ENCODE data around the gene MLEC. TPM values are rescaled to one million over a fixed set of nuclear protein-coding genes. Genes with fewer than 3 reads are reported as not detected.

The MLEC gene
- total and polyA plus RNA-seq, 8 donors = 168 to 209 (median 195) TPM

DNA sequence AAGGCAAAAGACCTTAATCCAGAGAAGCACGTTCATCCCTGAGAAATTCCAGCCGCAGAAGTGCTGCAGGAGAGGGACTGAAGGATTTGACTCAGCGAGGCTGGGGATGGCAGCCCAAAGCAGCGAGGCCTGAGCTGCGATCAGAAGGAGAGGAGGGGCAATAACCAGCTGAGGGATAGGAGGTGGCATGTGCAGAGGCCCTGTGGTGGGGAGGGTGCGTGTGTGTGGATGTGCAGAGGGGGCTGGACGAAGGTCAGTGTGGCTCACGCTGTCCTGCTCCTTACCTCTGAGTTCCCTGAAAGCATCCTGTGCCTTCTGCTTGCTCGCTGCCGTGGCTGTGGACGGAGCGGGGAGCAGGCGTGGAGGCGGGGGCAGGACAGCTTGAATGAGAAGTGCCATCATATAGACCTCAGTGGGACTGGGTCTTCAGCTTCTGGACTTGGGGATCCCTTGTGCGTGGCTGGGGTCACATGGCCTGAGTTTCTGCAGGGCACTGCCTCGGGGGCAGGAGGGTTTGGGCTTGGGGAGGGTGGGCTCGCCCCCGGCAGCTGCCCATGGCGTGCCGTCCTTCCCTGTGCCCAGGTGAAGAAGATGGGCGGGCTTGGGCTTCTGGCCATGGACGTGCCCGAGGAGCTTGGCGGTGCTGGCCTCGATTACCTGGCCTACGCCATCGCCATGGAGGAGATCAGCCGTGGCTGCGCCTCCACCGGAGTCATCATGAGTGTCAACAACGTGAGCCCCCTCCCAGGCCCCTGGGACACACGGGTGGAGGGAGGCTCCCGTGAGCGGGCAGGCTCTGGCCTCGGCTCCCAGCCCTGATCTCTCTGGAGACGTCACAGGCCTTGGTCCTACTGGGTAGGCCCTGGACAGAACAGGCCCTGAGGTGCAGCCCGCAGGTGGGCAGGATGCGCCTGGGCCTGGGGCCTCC, 49.7 kb downstream of the MLEC start:
- no peak for DNase-seq
- Histone ChIP-seq H3K9me3 (no peaks in the 10 kb centered on the region), H3K36me3 (peaks cover 0 to 32% of the 10 kb centered on the region in 2 donors), H3K4me1 (no peaks in the 10 kb centered on the region), H3K27ac (no peak overlapping the region), H3K4me3 (no peak overlapping the region), H3K27me3 (no peaks in the 10 kb centered on the region)
- no peak for ATAC-seq
- intact Hi-C loops (cut with DNase I) = no loop called here
- TF ChIP-seq CTCF (IDR thresholded peaks at IDR 0.05) = no peak

DNA sequence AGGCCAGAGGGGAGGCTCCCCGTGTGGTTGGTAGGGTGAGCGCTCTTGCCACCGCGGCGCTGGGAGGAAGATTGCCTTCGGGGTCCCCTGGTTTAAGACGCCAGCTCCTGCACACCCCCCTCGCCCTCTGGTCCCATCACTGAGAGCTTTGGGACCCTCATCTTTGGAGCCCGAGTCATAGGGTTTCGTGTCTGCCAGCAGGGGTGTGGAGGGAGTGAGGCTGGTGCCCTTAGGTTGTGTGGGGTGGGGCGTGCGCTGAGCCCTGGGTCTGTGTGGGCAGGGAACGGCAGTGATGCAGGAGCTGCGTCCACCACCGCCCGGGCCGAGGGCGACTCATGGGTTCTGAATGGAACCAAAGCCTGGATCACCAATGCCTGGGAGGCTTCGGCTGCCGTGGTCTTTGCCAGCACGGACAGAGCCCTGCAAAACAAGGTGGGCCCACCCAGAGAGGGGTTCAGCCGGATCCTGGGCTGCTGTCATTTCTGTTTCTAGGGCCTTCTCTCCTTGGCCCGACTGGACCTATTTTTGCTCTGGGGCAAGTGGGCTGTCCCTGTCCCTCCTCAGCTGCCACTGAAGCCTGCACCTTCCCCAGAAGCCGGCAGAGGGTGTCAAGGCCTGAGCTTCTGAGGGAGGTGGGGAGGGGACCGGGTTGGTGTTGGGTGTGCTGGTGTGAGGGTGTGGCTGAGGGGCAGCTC, 50.8 kb downstream of the MLEC start:
- H3K27me3 ChIP-seq = no peaks in the 10 kb centered on the region
- H3K27ac ChIP-seq = no peak overlapping the region
- no peaks in the 10 kb centered on the region for H3K9me3 ChIP-seq
- no peaks in the 10 kb centered on the region for H3K4me1 ChIP-seq
- no peak for DNase-seq
- no peak for ATAC-seq
- intact Hi-C loops (cut with DNase I) = no loop called here
- H3K4me3 ChIP-seq = no peak overlapping the region
- peaks cover 0 to 32% of the 10 kb centered on the region in 2 donors for H3K36me3 ChIP-seq
- TF ChIP-seq CTCF (IDR thresholded peaks at IDR 0.05) = no peak

DNA sequence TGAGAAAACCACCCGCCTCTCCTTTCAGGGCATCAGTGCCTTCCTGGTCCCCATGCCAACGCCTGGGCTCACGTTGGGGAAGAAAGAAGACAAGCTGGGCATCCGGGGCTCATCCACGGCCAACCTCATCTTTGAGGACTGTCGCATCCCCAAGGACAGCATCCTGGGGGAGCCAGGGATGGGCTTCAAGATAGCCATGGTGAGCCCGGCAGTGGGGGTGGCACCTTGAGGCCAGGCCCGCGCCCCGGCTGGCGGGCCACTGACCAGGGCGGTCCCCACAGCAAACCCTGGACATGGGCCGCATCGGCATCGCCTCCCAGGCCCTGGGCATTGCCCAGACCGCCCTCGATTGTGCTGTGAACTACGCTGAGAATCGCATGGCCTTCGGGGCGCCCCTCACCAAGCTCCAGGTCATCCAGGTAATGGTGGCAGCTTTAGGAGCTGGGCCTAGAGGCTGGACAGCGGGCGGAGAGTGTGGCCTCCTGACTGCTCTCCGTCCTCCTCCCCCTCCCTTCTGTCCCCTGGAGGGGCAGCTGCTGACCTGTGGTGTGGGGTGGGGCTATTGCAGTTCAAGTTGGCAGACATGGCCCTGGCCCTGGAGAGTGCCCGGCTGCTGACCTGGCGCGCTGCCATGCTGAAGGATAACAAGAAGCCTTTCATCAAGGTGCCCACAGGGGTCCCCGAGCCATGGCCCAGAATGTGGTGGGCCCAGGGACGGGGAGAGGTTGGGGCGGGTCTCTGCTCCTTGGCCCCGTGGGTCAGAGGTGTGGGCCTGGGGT, 51.5 kb downstream of the MLEC start:
- ATAC-seq (no peak), DNase-seq (no peak)
- H3K9me3 ChIP-seq = no peaks in the 10 kb centered on the region
- H3K27me3 ChIP-seq = no peaks in the 10 kb centered on the region
- H3K36me3 ChIP-seq = peaks cover 0 to 32% of the 10 kb centered on the region in 2 donors
- H3K27ac ChIP-seq = no peak overlapping the region
- H3K4me1 ChIP-seq = no peaks in the 10 kb centered on the region
- H3K4me3 ChIP-seq = no peak overlapping the region
- no peak for TF ChIP-seq CTCF (IDR thresholded peaks at IDR 0.05)
- intact Hi-C loops (cut with DNase I) = no loop called here

DNA sequence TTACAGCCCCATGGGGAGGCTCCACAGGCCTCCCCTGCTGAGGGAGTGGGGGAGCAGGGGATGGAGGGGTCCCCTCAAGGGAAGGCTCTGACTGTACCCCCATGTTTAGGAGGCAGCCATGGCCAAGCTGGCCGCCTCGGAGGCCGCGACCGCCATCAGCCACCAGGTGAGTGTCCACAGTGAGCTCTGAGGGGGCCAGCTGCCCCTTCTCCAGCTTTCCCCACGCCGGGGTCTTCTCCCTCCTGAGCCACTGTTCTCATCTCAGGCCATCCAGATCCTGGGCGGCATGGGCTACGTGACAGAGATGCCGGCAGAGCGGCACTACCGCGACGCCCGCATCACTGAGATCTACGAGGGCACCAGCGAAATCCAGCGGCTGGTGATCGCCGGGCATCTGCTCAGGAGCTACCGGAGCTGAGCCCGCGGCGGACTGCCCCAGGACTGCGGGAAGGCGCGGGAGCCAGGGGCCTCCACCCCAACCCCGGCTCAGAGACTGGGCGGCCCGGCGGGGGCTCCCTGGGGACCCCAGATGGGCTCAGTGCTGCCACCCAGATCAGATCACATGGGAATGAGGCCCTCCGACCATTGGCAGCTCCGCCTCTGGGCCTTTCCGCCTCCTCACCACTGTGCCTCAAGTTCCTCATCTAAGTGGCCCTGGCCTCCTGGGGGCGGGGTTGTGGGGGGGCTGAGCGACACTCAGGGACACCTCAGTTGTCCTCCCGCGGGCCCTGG, 52.2 kb downstream of the MLEC start:
- no peak overlapping the region for H3K4me3 ChIP-seq
- no peaks in the 10 kb centered on the region for H3K4me1 ChIP-seq
- TF ChIP-seq CTCF (IDR thresholded peaks at IDR 0.05) = no peak
- H3K27me3 ChIP-seq = no peaks in the 10 kb centered on the region
- ATAC-seq (no peak), DNase-seq (no peak)
- no peaks in the 10 kb centered on the region for H3K9me3 ChIP-seq
- H3K27ac ChIP-seq = no peak overlapping the region
- peaks cover 0 to 32% of the 10 kb centered on the region in 2 donors for H3K36me3 ChIP-seq
- intact Hi-C loops (cut with DNase I) = no loop called here
